WTC11 (cell line): ENCODE results near the gene NCK1. TPM values are rescaled to one million over a fixed set of nuclear protein-coding genes. Genes with fewer than 3 reads are reported as not detected.

Experiments used
- ATAC-seq: fragments of 200-7000 bp; cut with Tn5 transposase; 2 replicates; pipeline ENCODE4 v1.10.0; 2021; ENCODE audit warnings: mild to moderate bottlenecking, moderate library complexity
- CTCF ChIA-PET: fragments of 300-600 bp; sonication (Branson Sonifier 250); formaldehyde crosslinking; loops from one replicate; lab custom pipeline; 2021; ENCODE audit warnings: antibody characterized with exemption; lab: Charles Lee
- POLR2A ChIA-PET: fragments of 350-600 bp; sonication (Branson Sonifier 250); formaldehyde crosslinking; loops from one replicate; lab custom pipeline; 2021; ENCODE audit warnings: antibody characterized with exemption; lab: Charles Lee
- DNase-seq: peaks from one replicate; pipeline ENCODE4 v3.0.0; 2021; ENCODE audit warnings: low spot score
- H3K27ac Mint-ChIP-seq: 2 replicates; pipeline ENCODE4 v1.8.0; 2021; ENCODE audit warnings: mixed read lengths
- H3K27me3 Mint-ChIP-seq: 2 replicates; pipeline ENCODE4 v1.8.0; 2021; ENCODE audit warnings: low read depth, mild to moderate bottlenecking, moderate library complexity, mixed read lengths
- H3K36me3 Mint-ChIP-seq: 2 replicates; pipeline ENCODE4 v1.8.0; 2021; ENCODE audit warnings: mixed read lengths
- H3K4me1 Mint-ChIP-seq: 2 replicates; pipeline ENCODE4 v1.8.0; 2022; ENCODE audit warnings: mixed read lengths
- H3K4me3 Mint-ChIP-seq: 2 replicates; pipeline ENCODE4 v1.8.0; 2021; ENCODE audit warnings: mild to moderate bottlenecking, moderate library complexity, mixed read lengths
- H3K9me3 Mint-ChIP-seq: 2 replicates; pipeline ENCODE4 v1.8.0; 2021; ENCODE audit warnings: mixed read lengths
- CBFB ChIP-seq: sonication (generic); formaldehyde crosslinking; IDR thresholded peaks from 2 replicates; pipeline ENCODE4 v1.8.1; 2022; ENCODE audit warnings: mild to moderate bottlenecking, low read depth, missing genetic modification reagents
- CREM ChIP-seq: sonication (generic); formaldehyde crosslinking; IDR thresholded peaks from 2 replicates; pipeline ENCODE4 v1.8.1; 2022; ENCODE audit warnings: mild to moderate bottlenecking, missing genetic modification reagents, moderate library complexity
- CTCF ChIP-seq: fragments of 200-600 bp; IDR thresholded peaks from 2 replicates; pipeline ENCODE4 v1.8.0; 2022; ENCODE audit warnings: antibody characterized with exemption
- E2F1 ChIP-seq: sonication (generic); formaldehyde crosslinking; IDR thresholded peaks from 2 replicates; pipeline ENCODE4 v1.8.0; 2022; ENCODE audit warnings: mild to moderate bottlenecking, missing genetic modification reagents
- ESRRA ChIP-seq: sonication (generic); formaldehyde crosslinking; IDR thresholded peaks from 2 replicates; pipeline ENCODE4 v1.8.1; 2022; ENCODE audit warnings: mild to moderate bottlenecking, missing genetic modification reagents, borderline replicate concordance
- HMGXB4 ChIP-seq: sonication (generic); formaldehyde crosslinking; IDR thresholded peaks from 2 replicates; pipeline ENCODE4 v1.8.1; 2023; ENCODE audit warnings: mild to moderate bottlenecking, moderate library complexity, missing genetic modification reagents
- JUN ChIP-seq: sonication (generic); formaldehyde crosslinking; IDR thresholded peaks from 2 replicates; pipeline ENCODE4 v1.8.0; 2023; ENCODE audit warnings: mild to moderate bottlenecking, missing genetic modification reagents
- MAX ChIP-seq: sonication (generic); formaldehyde crosslinking; IDR thresholded peaks from 2 replicates; pipeline ENCODE4 v1.8.0; 2022; ENCODE audit warnings: mild to moderate bottlenecking, missing genetic modification reagents
- NR3C1 ChIP-seq: sonication (generic); formaldehyde crosslinking; conservative IDR thresholded peaks from 2 replicates; pipeline ENCODE4 v1.8.1; 2023; ENCODE audit warnings: low read depth, mild to moderate bottlenecking, missing genetic modification reagents
- PRDM15 ChIP-seq: sonication (generic); formaldehyde crosslinking; IDR thresholded peaks from 2 replicates; pipeline ENCODE4 v1.8.0; 2022; ENCODE audit warnings: missing genetic modification reagents
- RELA ChIP-seq: sonication (generic); formaldehyde crosslinking; IDR thresholded peaks from 2 replicates; pipeline ENCODE4 v1.8.1; 2022; ENCODE audit warnings: missing genetic modification reagents, mild to moderate bottlenecking, borderline replicate concordance
- SMAD3 ChIP-seq: sonication (generic); formaldehyde crosslinking; IDR thresholded peaks from 2 replicates; pipeline ENCODE4 v1.8.0; 2022; ENCODE audit warnings: missing genetic modification reagents, mild to moderate bottlenecking, borderline replicate concordance
- TEAD1 ChIP-seq: sonication (generic); formaldehyde crosslinking; IDR thresholded peaks from 2 replicates; pipeline ENCODE4 v1.8.0; 2022; ENCODE audit warnings: mild to moderate bottlenecking, missing genetic modification reagents
- USF2 ChIP-seq: sonication (generic); formaldehyde crosslinking; IDR thresholded peaks from 2 replicates; pipeline ENCODE4 v1.8.1; 2023; ENCODE audit warnings: mild to moderate bottlenecking, missing genetic modification reagents, moderate library complexity
- ZNF138 ChIP-seq: sonication (generic); formaldehyde crosslinking; conservative IDR thresholded peaks from 2 replicates; pipeline ENCODE4 v1.8.1; 2022; ENCODE audit warnings: mild to moderate bottlenecking, moderate library complexity, missing genetic modification reagents
- ZNF219 ChIP-seq: sonication (generic); formaldehyde crosslinking; IDR thresholded peaks from 2 replicates; pipeline ENCODE4 v1.8.0; 2023; ENCODE audit warnings: missing genetic modification reagents, mild to moderate bottlenecking, borderline replicate concordance
- ZNF396 ChIP-seq: fragments of 250-450 bp; sonication (Bioruptor Pico); IDR thresholded peaks from 2 replicates; pipeline ENCODE4 v1.8.0; 2021; ENCODE audit warnings: mild to moderate bottlenecking, moderate library complexity, borderline replicate concordance
- ZNF423 ChIP-seq: fragments of 250-450 bp; sonication (Bioruptor Pico); IDR thresholded peaks from 2 replicates; pipeline ENCODE4 v2.1.2; 2022; ENCODE audit warnings: mild to moderate bottlenecking, moderate library complexity
- ZNF425 ChIP-seq: fragments of 250-450 bp; sonication (Bioruptor Pico); conservative IDR thresholded peaks from 2 replicates; pipeline ENCODE4 v1.9.0; 2021; ENCODE audit warnings: mild to moderate bottlenecking
- total RNA-seq: library from RNA; stranded (reverse); gene quantifications from 3 replicates; pipeline ENCODE4 v1.2.3, GENCODE V29; 2021

NCK1 gene
- total RNA-seq, 1 experiment from 2014 or later: 28.9 TPM

GRCh38 chr3:136937175-136937574 lies 75.2 kb downstream of the NCK1 start (continued):
- TF ChIP-seq ZNF219 (CRISPR knock-in tag) (no peak), HMGXB4 (CRISPR knock-in tag) (no peak), RELA (CRISPR knock-in tag) (no peak), CTCF (no peak), TEAD1 (CRISPR knock-in tag) (no peak), ZNF396 (CRISPR knock-in tag) (no peak), ESRRA (no peak), ZNF425 (no peak), PRDM15 (CRISPR knock-in tag) (no peak), CREM (CRISPR knock-in tag) (no peak), ZNF138 (CRISPR knock-in tag) (no peak), JUN (CRISPR knock-in tag) (no peak), SMAD3 (CRISPR knock-in tag) (no peak)

- H3K36me3 Mint-ChIP-seq: peaks cover 19% of the 10 kb centered on the region
- H3K9me3 Mint-ChIP-seq: peaks cover 15% of the 10 kb centered on the region
- H3K27me3 Mint-ChIP-seq: no peaks in the 10 kb centered on the region
- POLR2A ChIA-PET: no interaction called here
- no peak overlapping the region for H3K4me3 Mint-ChIP-seq
- DNase-seq (no peak), ATAC-seq (no peak)
- peaks cover 36% of the 10 kb centered on the region for H3K4me1 Mint-ChIP-seq
- H3K27ac Mint-ChIP-seq: no peak overlapping the region
- CTCF ChIA-PET: no interaction called here
- no peak for TF ChIP-seq MAX
- no peak for TF ChIP-seq CBFB (CRISPR knock-in tag)
- no peak for TF ChIP-seq PRDM15 (CRISPR knock-in tag)
- no peak for TF ChIP-seq ZNF423 (CRISPR knock-in tag)
- TF ChIP-seq E2F1 (CRISPR knock-in tag): no peak
- TF ChIP-seq CTCF: no peak
- no peak for TF ChIP-seq NR3C1 (CRISPR knock-in tag)
- TF ChIP-seq USF2: no peak
Observed at GRCh38 chr3:136937851-136938250, 75.8 kb downstream of the NCK1 start.
